GM19324 (cell line): ENCODE measurements around the gene GALNT1.

ENCODE experiments used
- ATAC-seq: cut with Tn5 transposase; IDR thresholded peaks from one replicate; pipeline ENCODE4 v1.9.1; 2021; ENCODE audit warnings: mild to moderate bottlenecking, moderate library complexity; ENCODE audit not compliant: unreplicated experiment, low FRiP score

GALNT1 gene

DNA sequence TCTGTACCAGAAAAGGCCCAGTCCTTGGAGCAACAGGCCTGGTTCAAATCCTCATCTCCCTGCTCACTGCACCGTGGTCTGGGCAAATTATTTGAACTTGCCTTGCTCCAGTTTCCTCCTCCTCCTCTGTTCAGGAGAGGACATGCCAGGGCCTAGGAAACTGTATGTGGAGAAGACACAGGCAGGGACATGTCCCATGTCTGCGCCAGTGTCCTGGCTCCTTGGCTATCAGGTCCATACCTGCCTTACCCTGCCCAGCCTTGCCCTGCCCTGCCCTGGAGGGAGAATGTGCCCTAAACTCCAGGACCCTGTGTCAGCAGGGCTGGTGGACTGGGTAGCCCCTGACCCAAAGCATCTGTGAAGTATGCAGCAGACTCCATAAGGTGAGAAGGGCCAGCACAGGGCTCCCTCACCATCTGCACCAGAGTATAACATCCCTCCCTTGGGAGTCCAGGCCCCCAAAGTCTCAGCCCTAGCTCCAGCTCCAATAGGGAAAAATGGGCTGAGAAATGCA is 165.3 kb downstream of the GALNT1 start:
- ATAC-seq, result no peak

DNA sequence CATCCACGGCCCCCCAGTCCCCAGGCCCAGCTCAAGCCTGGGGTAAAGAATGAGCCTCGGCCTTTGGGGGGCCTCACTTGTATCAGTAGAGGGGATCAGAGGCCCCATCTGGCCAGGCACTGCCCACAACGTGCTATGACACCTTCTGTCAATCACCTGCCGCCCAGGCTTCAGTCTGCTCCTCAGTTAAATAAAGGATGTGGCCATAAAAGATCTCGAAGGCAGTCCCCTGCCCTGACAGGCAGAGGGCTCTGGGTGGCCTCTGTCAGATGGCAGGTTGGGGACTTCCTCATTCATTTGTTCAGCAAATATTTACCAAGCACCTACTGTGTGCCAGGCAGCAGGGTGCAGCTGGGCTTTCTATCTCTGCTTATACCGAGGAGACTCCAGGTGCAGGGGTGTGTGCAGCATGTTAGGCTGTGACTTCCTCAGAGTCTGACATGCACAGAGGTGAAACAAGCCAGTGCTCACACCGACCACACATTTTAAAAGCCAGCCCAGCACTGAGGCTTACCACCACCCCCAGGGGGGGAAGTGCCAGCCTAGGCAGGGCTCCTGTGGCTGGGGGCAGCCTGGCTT is 166.4 kb downstream of the GALNT1 start:
- no peak for ATAC-seq

DNA sequence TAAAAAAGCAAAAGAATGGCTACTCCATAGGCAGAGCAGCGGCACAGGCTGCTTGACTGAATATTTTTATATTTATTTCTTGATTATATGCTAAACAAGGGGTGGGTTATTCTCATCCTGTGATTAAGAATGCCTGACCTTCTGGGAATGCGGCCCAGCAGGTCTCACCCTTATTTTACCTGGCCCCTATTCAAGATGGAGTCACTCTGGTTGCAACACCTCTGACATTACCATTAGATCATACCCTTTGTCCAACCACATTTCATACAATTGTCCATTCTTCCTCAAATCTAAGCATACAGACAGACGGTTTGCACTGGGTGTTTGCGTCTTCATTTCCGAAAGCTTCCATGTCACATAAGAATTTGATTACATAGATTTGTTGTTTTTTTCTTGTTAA is 168.2 kb downstream of the GALNT1 start:
- ATAC-seq, result no peak

DNA sequence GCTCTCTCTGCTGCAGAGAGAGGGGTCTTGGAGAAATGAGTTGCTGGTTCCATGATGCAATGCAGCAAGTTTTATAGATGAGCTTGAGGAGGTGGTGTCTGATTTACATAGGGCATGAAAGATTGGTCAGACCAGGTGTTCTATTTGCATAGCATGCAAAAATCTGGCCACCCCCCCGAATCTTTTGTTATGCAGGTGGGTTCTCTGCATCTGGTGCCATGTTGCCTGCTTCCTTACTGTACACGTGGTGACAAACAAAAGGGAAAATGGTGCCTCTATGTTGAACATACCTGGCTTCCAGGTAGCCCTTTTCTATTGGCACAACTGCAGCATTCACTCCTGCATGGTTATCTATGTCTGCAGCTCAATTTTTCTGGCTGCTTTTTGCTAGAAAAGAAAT is 169.4 kb downstream of the GALNT1 start:
- no peak for ATAC-seq

DNA sequence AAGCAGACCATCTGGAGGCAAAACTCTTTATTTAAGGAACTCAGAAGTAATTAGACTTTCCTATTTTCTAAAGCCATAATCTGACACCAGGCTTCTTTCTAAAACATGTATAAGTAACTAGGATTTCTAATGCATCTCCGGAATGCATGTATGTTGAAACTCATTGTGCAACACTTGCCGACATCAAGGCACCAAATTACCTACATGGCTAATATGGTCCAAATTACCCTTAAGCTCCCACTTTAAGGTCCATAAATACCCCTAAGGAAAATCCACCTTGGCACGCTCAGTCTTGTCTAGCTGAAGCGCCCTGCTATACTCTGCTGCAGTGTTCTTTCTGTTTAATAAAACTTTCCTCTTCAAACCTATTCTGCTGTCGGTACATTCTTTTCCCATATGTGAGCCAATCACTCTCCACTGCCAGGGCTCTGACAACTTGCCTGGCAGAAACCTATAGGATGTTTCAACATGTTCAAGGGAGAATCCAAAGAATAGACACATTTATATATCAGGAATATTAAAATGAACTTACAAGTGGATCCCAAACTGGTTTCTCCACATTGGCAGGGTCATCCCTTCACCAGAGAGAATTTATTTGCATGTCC is 171.9 kb downstream of the GALNT1 start:
- ATAC-seq, result no peak

DNA sequence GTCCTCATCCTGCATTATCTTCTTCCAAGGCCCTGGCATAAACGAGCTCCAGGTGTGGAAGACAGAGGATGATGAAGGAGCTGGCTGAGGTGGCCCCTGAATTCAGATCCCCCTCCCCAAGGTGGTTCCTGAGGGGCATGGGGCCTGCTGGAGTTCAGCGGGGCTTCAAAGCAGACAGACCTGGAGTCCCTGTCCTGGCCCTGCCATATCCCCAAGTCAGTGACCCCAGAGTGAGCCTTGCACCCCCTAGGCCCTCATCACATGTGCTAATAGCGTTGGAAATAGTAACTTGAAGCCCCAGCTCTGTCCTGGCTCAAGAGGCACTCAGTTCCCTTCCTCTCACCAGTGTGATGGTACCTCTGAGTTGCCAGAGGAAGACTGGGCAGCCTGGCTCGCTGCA is 172.9 kb downstream of the GALNT1 start:
- ATAC-seq, result no peak

DNA sequence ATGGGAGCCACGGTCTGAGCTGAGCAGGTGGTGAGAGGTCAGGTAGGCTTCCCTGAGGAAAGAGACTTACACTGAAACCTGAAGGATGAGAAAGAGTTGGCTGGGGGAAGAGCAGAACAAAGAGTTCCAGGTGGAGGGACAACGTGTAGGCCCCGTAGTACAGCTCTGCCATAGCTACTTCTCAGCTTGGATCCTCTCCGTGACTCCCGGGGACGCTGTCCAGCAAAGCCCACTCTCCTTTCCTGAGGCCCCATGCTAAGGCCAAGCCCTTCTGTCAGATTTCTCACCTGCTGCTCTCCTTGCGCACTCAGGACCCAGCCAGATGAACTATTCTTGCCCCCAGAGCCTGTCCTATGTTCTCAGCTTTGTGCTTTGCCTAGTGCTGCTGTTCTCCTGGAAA is 173.8 kb downstream of the GALNT1 start:
- no peak for ATAC-seq

DNA sequence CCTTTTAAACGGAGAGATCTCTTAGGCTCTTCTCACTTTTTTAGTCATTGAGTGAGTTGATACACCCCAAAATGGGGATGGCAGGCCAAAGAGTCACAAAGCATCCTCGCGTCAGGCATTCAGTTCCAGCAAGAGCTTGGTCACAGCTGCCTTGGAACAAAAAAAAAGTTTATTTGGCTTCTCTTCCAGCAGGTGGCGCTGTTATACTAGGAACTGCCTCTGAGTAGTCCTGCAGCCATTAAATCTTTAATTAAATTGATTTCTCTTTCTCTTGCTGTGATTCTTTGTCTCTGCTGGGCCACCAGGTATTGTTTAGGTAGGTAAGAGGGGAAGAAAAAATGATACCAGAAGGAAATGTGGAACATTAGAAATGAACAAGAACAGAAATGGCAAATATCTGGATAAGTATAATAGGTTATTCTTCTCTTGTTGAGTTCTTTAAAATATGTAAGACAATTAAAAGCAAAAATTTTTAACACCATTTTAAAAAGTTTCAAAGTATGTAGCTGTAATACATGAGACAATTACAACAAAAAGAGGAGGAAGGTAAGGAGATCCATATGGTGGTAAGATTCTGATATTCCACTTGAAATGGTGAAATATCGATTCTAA is 175.1 kb downstream of the GALNT1 start:
- no peak for ATAC-seq
